Muscle of back (tissue), 13 donors: Measurements from ENCODE around the gene LHFPL2. TPM values are rescaled to one million over a fixed set of nuclear protein-coding genes. Genes with fewer than 3 reads are reported as not detected.
"Not testable (repeated sequence)": the region's sequence is repeated elsewhere in the genome, so short reads cannot be mapped to it uniquely, and the experiment has no call there.

Source experiments
- DNase-seq, 3 donors: peaks; one replicate each; pipeline versions ENCODE4 v3.0.0 to v3.0.0-alpha.2; 2013
- long read RNA-seq, 9 donors: transcript quantifications; one replicate each; lab custom pipeline, GENCODE V29; 2026
- polyA plus RNA-seq, 10 donors: library from polyadenylated mRNA; unstranded; fragments of 120-200 nt; gene quantifications; one replicate each; pipeline ENCODE4 v1.2.1, GENCODE V29; 2013; ENCODE audit not compliant: insufficient read length in 10 of 10

LHFPL2 gene
- 10 to 100 TPM; 51.0 to 82.5 (median 59.4) TPM for polyA plus RNA-seq
- long read RNA-seq, donor 1, full-length matches to known transcripts, result 7 of 7 reads
- long read RNA-seq, donor 1, partial matches to known transcripts, result 0 of 7 reads
- long read RNA-seq, donor 1, other reads (novel, unspliced or antisense), result 0 of 7 reads
- long read RNA-seq, donor 2, full-length matches to known transcripts, result 8 of 8 reads
- long read RNA-seq, donor 2, partial matches to known transcripts, result 0 of 8 reads
- long read RNA-seq, donor 2, other reads (novel, unspliced or antisense), result 0 of 8 reads
- long read RNA-seq, donor 3, result 0 reads
- long read RNA-seq, donor 4, full-length matches to known transcripts, result 4 of 4 reads
- long read RNA-seq, donor 4, partial matches to known transcripts, result 0 of 4 reads
- long read RNA-seq, donor 4, other reads (novel, unspliced or antisense), result 0 of 4 reads
- long read RNA-seq, donor 5, full-length matches to known transcripts, result 7 of 23 reads
- long read RNA-seq, donor 5, partial matches to known transcripts, result 16 of 23 reads
- long read RNA-seq, donor 5, other reads (novel, unspliced or antisense), result 0 of 23 reads
- long read RNA-seq, donor 6, full-length matches to known transcripts, result 18 of 18 reads
- long read RNA-seq, donor 6, partial matches to known transcripts, result 0 of 18 reads
- long read RNA-seq, donor 6, other reads (novel, unspliced or antisense), result 0 of 18 reads
- long read RNA-seq, donor 7, full-length matches to known transcripts, result 7 of 7 reads
- long read RNA-seq, donor 7, partial matches to known transcripts, result 0 of 7 reads
- long read RNA-seq, donor 7, other reads (novel, unspliced or antisense), result 0 of 7 reads
- long read RNA-seq, donor 8, full-length matches to known transcripts, result 6 of 18 reads
- long read RNA-seq, donor 8, partial matches to known transcripts, result 12 of 18 reads
- long read RNA-seq, donor 8, other reads (novel, unspliced or antisense), result 0 of 18 reads
- long read RNA-seq, donor 9, full-length matches to known transcripts, result 2 of 2 reads
- long read RNA-seq, donor 9, partial matches to known transcripts, result 0 of 2 reads
- long read RNA-seq, donor 9, other reads (novel, unspliced or antisense), result 0 of 2 reads

- peak; percentile 66 to 96 (median 89) for DNase-seq
Observed at GRCh38 chr5:78648359-78649210, at the start of gene LHFPL2. TSS of gene LHFPL2 (minus strand) at chr5:78648772. CDS start at chr5:78510213, 138,559 bp downstream.

- DNase-seq, result no peak
Observed at GRCh38 chr5:78696637-78697036, 48.1 kb upstream of the LHFPL2 start.

GRCh38 chr5:78696052-78696451, 47.5 kb upstream of the LHFPL2 start:
- not testable (repeated sequence) for DNase-seq

GRCh38 chr5:78693339-78693738, 44.8 kb upstream of the LHFPL2 start:
- DNase-seq, result no peak

GRCh38 chr5:78691084-78691960, 42.8 kb upstream of the LHFPL2 start:
- no peak for DNase-seq

- DNase-seq, result no peak
Observed at GRCh38 chr5:78690253-78690972, 41.8 kb upstream of the LHFPL2 start.

GRCh38 chr5:78689540-78690252, 41.1 kb upstream of the LHFPL2 start:
- DNase-seq, result no peak

- not testable (repeated sequence) for DNase-seq
Observed at GRCh38 chr5:78687514-78687913, 38.9 kb upstream of the LHFPL2 start.

GRCh38 chr5:78683905-78684304, 35.3 kb upstream of the LHFPL2 start:
- not testable (repeated sequence) for DNase-seq

- no peak for DNase-seq
Observed at GRCh38 chr5:78679905-78680304, 31.3 kb upstream of the LHFPL2 start.

GRCh38 chr5:78677777-78678668, 29.5 kb upstream of the LHFPL2 start:
- DNase-seq, result peak; percentile 92 to 96 (median 96)

- no peak for DNase-seq
Observed at GRCh38 chr5:78675956-78676730, 27.6 kb upstream of the LHFPL2 start.

GRCh38 chr5:78673827-78674226, 25.3 kb upstream of the LHFPL2 start:
- not testable (repeated sequence) for DNase-seq

GRCh38 chr5:78672154-78672553, 23.6 kb upstream of the LHFPL2 start:
- DNase-seq, result no peak

- peak in 1 of 3 donors; percentile 59 for DNase-seq
Observed at GRCh38 chr5:78671609-78672008, 23.0 kb upstream of the LHFPL2 start.

- DNase-seq, result no peak
Observed at GRCh38 chr5:78670701-78671269, 22.2 kb upstream of the LHFPL2 start.
